ENCODE data around the gene TUBA1A. TPM values are rescaled to one million over a fixed set of nuclear protein-coding genes. Genes with fewer than 3 reads are reported as not detected.
"Not testable (repeated sequence)": the region's sequence is repeated elsewhere in the genome, so short reads cannot be mapped to it uniquely, and the experiment has no call there.

The TUBA1A gene
- total and polyA plus RNA-seq, 7 donors, result 20.1 to 677 (median 614) TPM

- no peaks in the 10 kb centered on the region for H3K4me1 ChIP-seq
- H3K9me3 ChIP-seq, result no peaks in the 10 kb centered on the region
- H3K4me3 ChIP-seq, result no peak overlapping the region
- DNase-seq, result no peak
- H3K27me3 ChIP-seq, result no peaks in the 10 kb centered on the region
- 72 to 82% methylated on average over 5 of the region's 5 CpGs for WGBS, 2 donors
- intact Hi-C loops (cut with DNase I), result no loop called here
- H3K27ac ChIP-seq, result no peak overlapping the region
- TF ChIP-seq EP300 (IDR thresholded peaks at IDR 0.05) (no peak), POLR2A (IDR thresholded peaks at IDR 0.05) (no peak)
- no peaks in the 10 kb centered on the region for H3K36me3 ChIP-seq
These were observed 14.7 kb downstream of the TUBA1A start for GRCh38 chr12:49174218-49174617.

DNA sequence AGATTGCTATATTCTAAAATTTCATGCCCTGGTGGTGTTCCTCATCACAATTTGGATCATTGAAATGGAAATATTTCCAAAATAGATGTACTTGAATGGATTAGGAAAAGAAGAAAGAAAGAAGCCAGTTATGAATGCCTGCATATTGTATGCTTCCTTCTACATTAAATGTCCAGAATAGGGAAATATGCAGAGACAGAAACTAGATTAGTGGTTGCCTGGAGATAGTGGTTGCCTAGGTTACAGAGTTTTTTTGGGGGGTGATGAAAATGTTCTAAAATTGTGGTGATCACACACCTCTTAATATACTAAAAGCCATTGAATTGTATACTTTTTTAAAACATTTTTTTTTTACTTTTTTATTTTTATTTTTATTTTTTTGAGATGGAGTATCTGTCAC, 18.0 kb downstream of the TUBA1A start:
- Histone ChIP-seq H3K4me3 (no peak overlapping the region), H3K4me1 (no peaks in the 10 kb centered on the region), H3K36me3 (no peaks in the 10 kb centered on the region), H3K27ac (no peak overlapping the region), H3K27me3 (no peaks in the 10 kb centered on the region), H3K9me3 (no peaks in the 10 kb centered on the region)
- no peak for DNase-seq
- intact Hi-C loops (cut with DNase I), result no loop called here
- TF ChIP-seq, protein P1, sequence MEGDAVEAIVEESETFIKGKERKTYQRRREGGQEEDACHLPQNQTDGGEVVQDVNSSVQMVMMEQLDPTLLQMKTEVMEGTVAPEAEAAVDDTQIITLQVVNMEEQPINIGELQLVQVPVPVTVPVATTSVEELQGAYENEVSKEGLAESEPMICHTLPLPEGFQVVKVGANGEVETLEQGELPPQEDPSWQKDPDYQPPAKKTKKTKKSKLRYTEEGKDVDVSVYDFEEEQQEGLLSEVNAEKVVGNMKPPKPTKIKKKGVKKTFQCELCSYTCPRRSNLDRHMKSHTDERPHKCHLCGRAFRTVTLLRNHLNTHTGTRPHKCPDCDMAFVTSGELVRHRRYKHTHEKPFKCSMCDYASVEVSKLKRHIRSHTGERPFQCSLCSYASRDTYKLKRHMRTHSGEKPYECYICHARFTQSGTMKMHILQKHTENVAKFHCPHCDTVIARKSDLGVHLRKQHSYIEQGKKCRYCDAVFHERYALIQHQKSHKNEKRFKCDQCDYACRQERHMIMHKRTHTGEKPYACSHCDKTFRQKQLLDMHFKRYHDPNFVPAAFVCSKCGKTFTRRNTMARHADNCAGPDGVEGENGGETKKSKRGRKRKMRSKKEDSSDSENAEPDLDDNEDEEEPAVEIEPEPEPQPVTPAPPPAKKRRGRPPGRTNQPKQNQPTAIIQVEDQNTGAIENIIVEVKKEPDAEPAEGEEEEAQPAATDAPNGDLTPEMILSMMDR (IDR thresholded peaks at IDR 0.05), result no peak
- no peak for TF ChIP-seq POLR2A (IDR thresholded peaks at IDR 0.05)

GRCh38 chr12:49165114-49165513, 23.8 kb downstream of the TUBA1A start:
- H3K36me3 ChIP-seq, result no peaks in the 10 kb centered on the region
- H3K27ac ChIP-seq, result no peak overlapping the region
- TF ChIP-seq POLR2A (IDR thresholded peaks at IDR 0.05) (no peak), POLR2AphosphoS5 (IDR thresholded peaks at IDR 0.05) (no peak)
- TF ChIP-seq, protein P1 (IDR thresholded peaks at IDR 0.05), result no peak
- intact Hi-C loops (cut with DNase I), result no loop called here
- no peak overlapping the region for H3K4me3 ChIP-seq
- no peaks in the 10 kb centered on the region for H3K9me3 ChIP-seq
- no peak for DNase-seq
- WGBS, 2 donors, result 90 to 92% methylated on average over 2 of the region's 2 CpGs
- H3K27me3 ChIP-seq, result no peaks in the 10 kb centered on the region
- H3K4me1 ChIP-seq, result no peaks in the 10 kb centered on the region

DNA sequence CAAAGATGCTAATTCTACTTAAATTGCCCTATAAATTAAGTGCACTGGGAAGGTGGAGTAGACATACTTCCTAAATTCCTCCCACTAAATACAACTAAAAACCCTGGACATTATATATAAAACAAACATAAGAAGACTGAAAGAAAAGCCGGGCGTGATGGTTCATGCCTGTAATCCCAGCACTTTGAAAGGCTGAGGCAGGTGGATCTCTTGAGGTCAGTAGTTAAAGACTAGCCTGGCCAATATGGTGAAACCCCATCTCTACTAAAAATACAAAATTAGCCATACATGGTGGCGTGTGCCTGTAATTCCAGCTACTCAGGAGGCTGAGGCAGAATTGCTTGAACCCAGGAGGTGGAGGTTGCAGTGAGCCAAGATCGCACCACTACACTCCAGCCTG, 27.0 kb downstream of the TUBA1A start:
- H3K27me3 ChIP-seq; H3K27ac ChIP-seq; H3K4me3 ChIP-seq; intact Hi-C loops (cut with DNase I); H3K36me3 ChIP-seq; DNase-seq; H3K9me3 ChIP-seq; H3K4me1 ChIP-seq: not testable (repeated sequence)
- WGBS, 2 donors, result 90 to 92% methylated on average over 4 of the region's 4 CpGs

GRCh38 chr12:49161092-49161795, 27.6 kb downstream of the TUBA1A start:
- no peak for DNase-seq
- no peak for TF ChIP-seq EP300 (IDR thresholded peaks at IDR 0.05)
- no peak for TF ChIP-seq POLR2A (IDR thresholded peaks at IDR 0.05)
- no peak for TF ChIP-seq POLR2AphosphoS5 (IDR thresholded peaks at IDR 0.05)
- TF ChIP-seq, protein P1 (IDR thresholded peaks at IDR 0.05), result no peak
- no peaks in the 10 kb centered on the region for H3K36me3 ChIP-seq
- no peaks in the 10 kb centered on the region for H3K4me1 ChIP-seq
- no peaks in the 10 kb centered on the region for H3K27me3 ChIP-seq
- 64 to 75% methylated on average over 6 of the region's 6 CpGs for WGBS, 2 donors
- no peak overlapping the region for H3K4me3 ChIP-seq
- intact Hi-C loops (cut with DNase I), result no loop called here
- H3K27ac ChIP-seq, result no peak overlapping the region
- H3K9me3 ChIP-seq, result no peaks in the 10 kb centered on the region

GRCh38 chr12:49160399-49160798, 28.5 kb downstream of the TUBA1A start:
- TF ChIP-seq POLR2AphosphoS5 (IDR thresholded peaks at IDR 0.05) (no peak), EP300 (IDR thresholded peaks at IDR 0.05) (no peak), POLR2A (IDR thresholded peaks at IDR 0.05) (no peak)
- TF ChIP-seq, protein P1 (IDR thresholded peaks at IDR 0.05), result no peak
- 69 to 79% methylated on average over 2 of the region's 2 CpGs for WGBS, 2 donors
- Histone ChIP-seq H3K36me3 (no peaks in the 10 kb centered on the region), H3K4me3 (no peak overlapping the region), H3K4me1 (no peaks in the 10 kb centered on the region), H3K27ac (no peak overlapping the region), H3K9me3 (no peaks in the 10 kb centered on the region), H3K27me3 (no peaks in the 10 kb centered on the region)
- DNase-seq, result no peak
- intact Hi-C loops (cut with DNase I), result no loop called here
